Hematopoietic multipotent progenitor cell (in vitro differentiated cells): Measurements from ENCODE around the gene TRIP11. TPM values are rescaled to one million over a fixed set of nuclear protein-coding genes. Genes with fewer than 3 reads are reported as not detected.
"Not testable (repeated sequence)": the region's sequence is repeated elsewhere in the genome, so short reads cannot be mapped to it uniquely, and the experiment has no call there.

ENCODE experiments used
- DNase-seq, 3 donors: peaks; one replicate each; pipeline ENCODE4 v3.0.0-alpha.2; 2011 to 2015; ENCODE audit warnings: low read depth in 2 of 3, low spot score in 2 of 3
- total RNA-seq: library from RNA; depleted of rRNA; stranded (reverse); fragments of >200 nt; gene quantifications from one replicate; pipeline ENCODE4 v1.2.3, GENCODE V29; 2012

TRIP11 gene
- 16.2 TPM for total RNA-seq

GRCh38 chr14:92039719-92040430, at the start of gene TRIP11:
Gene TRIP11, minus strand, starts transcription at chr14:92040059. Its CDS starts 374 bp downstream, at chr14:92039685.
- peak; percentile 90 to 94 (median 92) for DNase-seq

DNA sequence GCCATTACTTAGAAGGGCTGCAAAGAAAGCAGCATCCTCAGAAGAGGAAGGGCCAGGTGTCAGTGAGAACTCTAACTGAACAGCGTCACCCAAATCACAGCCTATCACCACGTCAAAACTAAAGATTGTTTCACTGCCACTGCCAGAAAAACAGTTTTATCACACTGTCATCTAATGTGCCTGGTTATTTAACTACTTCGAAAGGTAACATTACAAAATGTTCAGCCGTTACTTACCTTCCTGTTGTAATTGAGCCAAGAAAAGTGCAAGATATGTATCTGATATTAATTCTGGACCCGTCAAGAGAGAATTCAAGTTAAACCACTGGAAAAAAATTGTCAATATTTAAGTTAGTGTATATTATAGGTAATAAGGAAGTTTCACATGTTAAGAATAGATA, 48.6 kb upstream of the TRIP11 start:
- no peak for DNase-seq

DNA sequence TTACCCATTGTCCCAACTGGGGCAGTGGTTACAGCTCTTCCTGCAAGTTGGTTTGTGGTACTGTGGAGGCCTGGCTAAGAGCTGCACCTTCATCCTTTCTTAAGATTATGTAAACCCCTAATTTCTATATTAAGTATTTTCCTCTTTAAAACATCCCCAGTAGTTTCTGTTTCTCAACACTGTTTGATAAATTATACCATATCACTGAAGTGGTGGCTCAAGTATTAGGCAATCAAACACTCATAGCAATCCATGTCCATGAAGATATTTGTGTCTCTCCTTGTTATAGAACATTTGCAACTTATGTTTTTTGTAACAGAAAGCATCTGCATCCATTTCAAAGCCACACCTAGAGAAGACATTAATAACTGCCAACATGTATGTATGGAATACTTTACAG, 34.7 kb upstream of the TRIP11 start:
- no peak for DNase-seq

DNA sequence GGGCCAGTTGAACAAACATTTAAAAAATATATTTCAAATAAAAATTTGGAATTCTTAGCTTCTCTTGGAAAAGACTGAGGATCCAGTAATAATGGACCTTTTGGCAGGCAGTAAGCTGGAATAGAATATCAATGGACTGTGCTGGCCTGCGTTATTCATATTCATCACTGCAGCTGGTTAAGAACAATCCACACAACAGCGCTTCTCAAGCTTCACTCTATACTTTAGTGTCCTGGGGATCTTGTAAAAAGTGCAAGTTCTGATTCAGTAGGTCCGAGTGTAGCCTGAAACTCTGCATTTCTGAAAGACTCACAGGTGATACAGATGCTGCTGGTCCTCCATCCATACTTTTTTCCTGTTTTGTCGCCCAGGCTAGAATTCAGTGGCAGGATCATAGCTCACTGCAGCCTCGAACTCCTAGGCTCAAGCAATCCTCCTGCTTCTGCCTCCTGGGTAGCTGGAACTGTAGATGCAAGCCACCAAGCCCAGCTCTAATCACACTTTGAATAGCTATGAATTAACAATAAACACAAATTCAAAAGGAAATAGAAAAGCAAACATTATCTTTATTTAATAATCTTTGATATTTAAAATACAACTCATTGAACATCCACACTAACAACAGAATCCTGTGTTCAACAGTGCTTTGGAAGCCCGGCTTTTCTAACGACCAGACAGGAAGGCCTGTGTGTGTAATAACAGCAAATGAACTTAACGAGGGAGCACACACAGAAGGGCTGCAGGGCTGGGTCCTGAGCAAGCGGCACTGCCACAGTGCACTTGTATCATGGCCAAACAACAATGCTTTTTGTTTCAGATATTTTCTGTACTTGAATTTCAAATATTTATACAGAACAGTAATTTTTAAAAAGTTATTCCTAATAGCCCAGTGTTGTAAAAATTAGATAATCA, 18.4 kb upstream of the TRIP11 start:
- no peak for DNase-seq

DNA sequence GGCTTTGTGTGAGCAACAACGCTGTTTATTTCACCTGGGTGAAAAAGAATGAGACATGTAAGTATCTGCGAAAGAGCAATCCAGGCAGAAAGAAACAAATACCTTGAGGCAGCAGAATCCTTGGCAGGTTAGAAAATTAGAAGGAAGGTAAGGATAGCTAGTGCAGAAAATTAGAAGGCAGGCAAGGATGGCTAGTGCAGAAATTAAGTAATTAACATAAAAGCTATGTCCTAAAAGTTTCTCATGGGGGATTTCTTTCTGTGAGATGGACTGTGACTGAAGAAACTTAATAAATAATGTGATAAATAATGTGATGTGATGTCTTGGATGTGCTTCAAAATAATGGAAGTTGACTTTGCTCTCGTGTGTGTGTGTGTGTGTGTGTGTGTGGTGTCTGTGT, 9.9 kb upstream of the TRIP11 start:
- DNase-seq, result no peak

- DNase-seq, result not testable (repeated sequence)
Measured at GRCh38 chr14:92049221-92049620, 9.4 kb upstream of the TRIP11 start.

DNA sequence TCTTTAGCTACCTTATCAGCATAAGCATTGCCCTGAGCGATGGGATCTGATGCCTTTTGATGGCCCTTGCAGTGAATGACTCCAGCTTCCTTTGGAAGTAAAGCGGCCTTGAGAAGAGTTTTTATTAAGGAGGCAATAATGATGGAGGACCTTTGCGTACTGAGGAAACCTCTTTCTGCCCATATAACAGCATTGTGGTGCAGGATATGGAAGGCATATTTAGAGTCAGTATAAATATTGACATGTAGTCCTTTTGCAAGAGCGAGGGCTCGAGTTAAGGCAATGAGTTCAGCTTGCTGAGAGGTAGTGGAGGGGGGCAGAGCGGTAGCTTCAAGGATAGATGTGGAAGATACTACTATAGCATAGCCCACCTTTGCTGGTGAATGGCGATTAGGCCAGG, 6.0 kb upstream of the TRIP11 start:
- DNase-seq, result peak in 1 of 3 donors; percentile 29

DNA sequence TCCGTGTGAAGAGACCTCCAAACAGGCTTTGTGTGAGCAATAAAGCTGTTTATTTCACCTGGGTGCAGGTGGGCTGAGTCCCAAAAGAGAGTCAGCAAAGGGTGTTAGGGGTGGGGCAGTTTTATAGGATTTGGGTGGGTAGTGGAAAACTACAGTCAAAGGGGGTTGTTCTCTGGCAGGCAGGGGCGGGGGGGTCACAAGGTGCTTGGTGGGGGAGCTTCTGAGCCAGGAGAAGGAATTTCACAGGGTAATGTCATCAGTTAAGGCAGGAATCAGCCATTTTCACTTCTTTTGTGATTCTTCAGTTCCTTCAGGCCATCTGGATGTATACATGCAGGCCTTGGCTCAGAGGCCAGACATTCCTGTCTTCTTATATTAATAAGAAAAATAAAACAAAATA, 1.9 kb upstream of the TRIP11 start:
- DNase-seq, result not testable (repeated sequence)

DNA sequence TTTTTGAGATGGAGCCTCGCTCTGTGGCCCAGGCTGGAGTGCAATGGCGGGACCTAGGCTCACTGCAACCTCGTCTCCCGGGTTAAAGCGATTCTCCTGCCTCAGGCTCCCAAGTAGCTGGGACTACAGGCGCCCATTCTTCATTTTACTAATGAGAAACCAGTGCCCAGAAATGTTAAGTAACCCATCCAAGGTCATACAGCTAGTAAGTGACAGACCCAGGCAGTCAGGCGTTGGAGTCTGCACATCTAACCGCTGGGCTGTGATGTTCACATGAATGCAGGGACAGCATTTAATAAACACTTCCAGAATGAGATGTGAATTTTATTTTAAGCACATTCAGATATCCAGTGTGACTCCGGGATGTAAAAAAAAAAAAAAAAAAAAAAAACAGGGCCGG, 1.3 kb upstream of the TRIP11 start:
- DNase-seq, result no peak

- DNase-seq, result peak; percentile 11 to 41 (median 12)
Measured at GRCh38 chr14:92040431-92041051, 682 bp upstream of the TRIP11 start.

DNA sequence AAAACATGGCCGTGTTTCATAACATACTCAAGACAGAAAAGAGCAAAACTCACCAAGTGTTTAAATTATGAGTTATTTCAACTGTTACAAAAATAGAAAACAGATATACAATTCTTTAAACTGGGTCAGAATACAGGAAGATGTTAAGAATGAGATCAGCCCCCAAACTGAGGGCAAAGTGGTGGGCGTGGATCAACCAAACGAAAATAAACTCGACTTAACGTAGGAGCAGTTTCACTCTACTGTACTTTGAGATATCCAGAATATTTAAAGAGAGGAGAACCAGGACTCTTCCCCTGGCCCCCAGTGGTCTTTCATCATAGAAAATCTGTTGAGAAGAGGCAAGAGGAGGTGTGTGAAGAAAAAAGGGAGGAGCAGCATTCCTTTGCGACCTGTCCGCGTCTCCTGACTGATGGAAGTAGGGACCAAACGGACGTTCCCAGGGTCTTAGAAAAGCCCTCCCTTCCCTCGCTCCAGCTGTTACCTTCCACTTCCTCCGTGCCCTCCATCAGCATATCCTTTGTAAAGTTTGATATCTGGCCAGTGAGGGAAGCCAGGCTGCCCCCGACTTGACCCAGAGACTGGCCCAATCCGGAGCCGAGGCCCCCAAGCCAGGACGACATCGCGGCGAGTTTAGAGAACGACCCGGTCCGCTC, 668 bp downstream of the TRIP11 start:
- DNase-seq, result peak in 2 of 3 donors; percentile 9 to 42

- no peak for DNase-seq
Measured at GRCh38 chr14:92037989-92038388, 1.9 kb downstream of the TRIP11 start.

GRCh38 chr14:92035890-92036289, 4.0 kb downstream of the TRIP11 start:
- DNase-seq, result no peak

DNA sequence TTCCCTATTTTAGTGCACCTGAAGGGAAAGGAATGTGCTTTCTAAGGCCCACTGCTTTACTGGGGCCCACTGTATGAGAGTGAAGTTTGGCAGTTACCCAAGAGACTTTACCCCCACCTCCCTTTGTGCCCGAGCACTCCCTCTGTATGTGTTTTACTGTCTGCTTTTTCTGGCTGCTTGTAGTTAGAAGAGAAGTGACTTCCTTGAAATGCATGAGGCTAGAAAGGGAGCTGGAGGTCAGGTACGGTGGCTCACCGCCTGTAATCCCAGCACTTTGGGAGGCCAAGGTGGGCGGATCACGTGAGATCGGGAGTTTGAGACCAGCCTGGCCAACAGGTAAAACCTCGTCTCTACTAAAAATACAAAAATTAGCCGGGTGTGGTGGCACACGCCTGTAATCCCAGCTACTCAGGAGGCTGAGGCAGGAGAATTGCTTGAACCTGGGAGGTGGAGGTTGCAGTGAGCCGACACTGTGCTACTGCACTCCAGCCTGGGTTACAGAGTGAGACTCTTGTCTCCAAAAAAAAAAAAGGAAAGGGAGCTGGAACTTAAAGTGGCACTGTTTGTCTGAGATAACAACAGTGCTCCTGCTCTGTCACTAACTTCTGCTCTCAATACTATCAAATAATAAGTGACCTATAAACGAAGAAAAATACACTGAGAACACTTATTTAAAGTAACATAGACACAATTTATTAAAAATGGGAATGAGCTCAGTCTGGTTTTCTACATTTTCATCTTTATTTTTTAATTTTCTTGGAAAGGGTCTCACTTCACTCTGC, 5.8 kb downstream of the TRIP11 start:
- DNase-seq, result no peak

- DNase-seq, result no peak
Measured at GRCh38 chr14:92033433-92033832, 6.4 kb downstream of the TRIP11 start.

DNA sequence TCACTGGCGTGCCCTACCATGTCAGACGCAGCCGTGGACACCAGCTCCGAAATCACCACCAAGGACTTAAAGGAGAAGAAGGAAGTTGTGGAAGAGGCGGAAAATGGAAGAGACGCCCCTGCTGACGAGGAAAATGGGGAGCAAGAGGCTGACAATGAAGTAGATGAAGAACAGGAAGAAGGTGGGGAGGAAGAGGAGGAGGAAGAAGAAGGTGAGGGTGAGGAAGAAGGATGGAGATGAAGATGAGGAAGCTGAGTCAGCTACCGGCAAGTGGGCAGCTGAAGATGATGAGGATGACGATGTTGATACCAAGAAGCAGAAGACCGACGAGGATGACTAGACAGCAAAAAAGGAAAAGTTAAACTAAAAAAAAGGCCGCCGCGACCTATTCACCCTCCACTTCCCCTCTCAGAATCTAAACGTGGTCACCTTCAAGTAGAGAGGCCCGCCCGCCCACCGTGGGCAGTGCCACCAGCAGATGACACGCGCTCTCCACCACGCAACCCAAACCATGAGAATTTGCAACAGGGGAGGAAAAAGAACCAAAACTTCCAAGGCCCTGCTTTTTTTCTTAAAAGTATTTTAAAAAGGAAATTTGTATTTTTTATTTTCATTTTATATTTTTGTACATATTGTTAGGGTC, 13.2 kb downstream of the TRIP11 start:
- DNase-seq, result no peak

DNA sequence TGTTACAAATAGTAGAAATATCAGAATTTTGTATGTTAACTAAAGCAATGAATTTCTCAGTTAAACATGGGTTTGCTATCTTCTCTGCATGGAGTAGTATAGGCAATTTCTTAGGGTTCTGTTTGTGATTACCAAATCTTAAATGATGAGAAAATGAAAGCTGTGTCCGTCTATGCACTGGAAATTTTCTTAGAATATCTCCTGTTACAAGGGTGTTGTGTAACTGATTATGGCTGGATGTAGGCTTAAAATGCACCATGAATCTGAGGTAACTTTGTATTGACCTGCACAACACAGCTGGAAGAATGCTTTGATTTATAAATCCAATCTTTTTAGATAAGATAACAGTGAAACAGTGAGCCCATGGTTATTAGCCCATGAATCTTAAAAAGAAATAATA, 17.8 kb downstream of the TRIP11 start:
- DNase-seq, result no peak

- DNase-seq, result no peak
Measured at GRCh38 chr14:92021523-92021922, 18.3 kb downstream of the TRIP11 start.

GRCh38 chr14:92014040-92014439, 25.8 kb downstream of the TRIP11 start:
- no peak for DNase-seq
